GM19099 (cell line): ENCODE results near the gene NUAK2.

ENCODE experiments used
- POLR2A ChIP-seq: IDR thresholded peaks from 3 replicates; pipeline ENCODE4 v1.6.1; 2011; ENCODE audit warnings: low read depth; ENCODE audit not compliant: insufficient read length; ENCODE audit errors: extremely low read depth

Gene NUAK2

DNA sequence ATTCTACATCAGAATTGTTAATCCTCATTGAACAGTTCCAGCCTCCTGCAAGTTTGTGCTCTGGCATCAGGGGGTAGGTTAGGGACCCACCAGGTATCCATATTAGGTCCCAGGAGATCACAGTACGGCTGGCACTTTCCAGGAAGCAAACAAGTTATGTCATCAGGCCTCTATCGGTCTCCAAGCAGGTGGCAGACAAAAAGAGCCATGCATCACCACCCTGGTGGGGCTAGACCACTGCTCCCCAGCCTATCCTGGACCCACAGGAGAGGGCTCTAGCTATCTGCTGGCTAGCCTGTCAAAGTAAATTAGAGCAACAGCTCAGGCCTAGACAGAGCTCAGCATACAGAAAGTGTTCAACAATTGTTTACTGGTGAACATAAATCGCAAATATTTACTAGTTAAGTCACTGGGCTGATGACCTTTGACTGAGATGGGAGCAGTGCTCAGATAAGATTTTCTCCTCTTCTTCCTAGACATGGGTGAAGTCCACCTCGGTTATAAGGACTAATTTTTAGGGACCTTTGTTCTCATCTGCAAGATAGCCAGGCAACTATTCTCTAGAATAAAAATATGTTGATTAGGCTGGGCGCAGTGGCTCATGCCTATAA, 6.4 kb downstream of the NUAK2 start:
- no peak for TF ChIP-seq POLR2A

DNA sequence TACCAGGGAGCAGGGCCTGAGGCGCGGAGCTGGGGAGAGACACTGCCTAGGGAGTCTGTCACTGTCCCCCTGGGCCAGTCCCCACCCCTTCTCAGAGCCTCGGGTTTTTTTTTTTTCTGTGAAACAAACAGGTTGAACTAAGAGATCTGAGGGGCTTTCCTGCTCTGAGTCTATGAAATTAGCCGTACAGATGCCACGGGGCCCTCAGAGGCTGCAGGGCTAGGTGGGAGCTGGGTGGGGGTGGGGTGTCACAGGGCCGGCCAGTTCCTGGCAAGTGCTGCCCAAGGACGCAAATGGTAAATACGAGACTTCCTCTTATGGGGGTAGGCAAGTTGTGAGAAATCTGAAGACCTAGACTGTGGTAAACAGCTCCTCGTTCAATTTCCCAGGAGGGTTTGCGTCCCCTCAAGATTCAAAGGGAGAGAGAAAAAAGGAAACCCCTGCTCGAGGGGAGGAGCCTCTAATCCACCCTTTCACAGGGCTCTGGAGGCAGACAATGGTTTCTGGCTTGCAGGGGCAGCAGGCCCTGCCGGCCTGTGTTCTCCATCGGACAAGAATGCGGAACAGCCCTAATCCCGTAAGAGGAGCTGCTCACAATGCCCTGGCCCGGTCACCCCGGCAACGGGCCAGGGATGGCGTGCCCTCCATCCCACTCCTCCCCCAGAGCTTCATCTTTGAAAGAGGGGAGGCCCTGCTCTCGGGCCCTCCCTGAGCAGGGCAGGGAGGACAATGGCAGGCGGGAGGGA, 7.8 kb downstream of the NUAK2 start:
- TF ChIP-seq POLR2A: no peak

DNA sequence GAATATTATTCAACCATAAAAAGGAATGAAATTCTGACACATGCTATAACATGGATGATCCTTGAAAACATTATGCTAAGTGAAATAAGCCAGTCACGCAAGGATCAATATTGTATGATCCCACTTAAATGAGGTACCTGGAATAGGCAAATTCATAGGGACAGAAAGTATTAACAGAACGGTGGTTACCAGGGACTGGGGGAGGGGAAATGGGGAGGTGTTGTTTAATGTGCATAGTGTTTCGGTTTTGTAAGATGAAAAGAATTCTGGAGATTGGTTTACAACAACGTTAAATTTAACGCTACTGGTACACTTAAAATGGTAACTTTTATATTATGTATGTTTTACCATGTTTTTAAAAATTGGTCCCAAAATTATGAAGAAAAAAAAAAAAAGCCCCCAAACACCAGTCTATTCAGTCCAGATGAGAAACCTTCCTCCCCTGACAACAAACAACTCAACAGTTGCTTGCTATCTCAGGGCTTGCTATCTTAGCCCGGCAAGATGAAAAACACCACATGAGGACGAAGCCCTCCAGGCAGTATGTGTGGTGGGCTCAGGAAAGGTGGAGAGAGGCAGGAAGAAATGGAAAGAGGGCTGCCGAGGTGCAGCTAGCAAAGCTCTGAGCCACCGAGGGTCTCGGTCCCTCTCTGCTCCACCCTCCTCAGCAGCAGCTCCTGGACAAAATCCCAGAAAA, 8.5 kb downstream of the NUAK2 start:
- no peak for TF ChIP-seq POLR2A

DNA sequence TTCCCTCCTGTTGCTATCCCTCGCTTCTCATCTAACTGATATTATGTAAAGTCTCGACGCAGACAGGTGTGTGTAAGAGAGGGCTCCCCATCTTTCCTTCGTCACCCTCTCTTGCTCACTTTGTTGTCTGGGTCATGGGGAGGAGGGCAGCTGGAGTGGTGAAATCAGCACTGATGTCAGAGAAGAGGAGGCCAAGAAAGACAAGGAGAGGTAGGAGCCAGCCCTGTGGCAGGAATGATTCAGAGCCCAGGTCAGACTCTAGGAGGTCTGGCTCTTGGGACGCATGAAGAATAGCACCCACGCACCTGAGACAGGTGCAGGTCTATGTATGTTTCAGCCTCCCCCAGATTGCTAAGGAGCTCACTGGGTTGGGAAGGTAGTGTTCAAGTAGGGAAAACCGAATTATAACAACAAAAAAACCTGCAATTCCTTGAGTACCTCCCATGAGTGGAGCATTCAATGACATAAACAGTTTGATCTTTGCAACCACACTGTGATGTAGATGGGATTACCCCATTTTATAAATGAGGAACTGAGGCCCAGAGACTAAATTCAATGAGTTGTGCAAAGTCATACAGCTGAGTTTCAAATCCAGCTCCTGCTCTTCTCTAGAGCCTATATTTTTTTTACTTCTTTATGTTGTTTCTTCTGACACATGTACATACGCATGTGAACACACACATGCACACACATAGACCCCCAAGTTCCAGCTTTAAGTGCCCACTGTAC, 10.4 kb downstream of the NUAK2 start:
- no peak for TF ChIP-seq POLR2A

DNA sequence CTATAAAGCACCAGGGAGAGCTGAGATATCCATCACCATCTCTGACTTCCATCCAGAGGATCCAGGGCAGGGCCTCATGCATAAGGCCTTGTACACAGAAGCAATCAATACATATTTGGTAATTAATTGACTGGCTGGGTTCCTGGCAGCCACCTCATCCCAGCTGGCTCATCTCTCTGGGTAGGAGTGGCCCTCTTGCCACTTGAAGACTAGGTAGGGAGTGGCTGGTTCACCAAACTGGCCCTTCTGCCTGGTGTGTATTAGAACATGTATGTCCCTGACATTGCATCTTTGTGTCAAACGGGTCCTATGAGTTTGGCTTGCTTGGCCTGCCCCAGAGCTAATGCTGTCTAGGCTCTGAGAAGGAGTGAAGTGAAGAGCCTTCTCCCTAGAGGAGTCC, 11.8 kb downstream of the NUAK2 start:
- TF ChIP-seq POLR2A: no peak

DNA sequence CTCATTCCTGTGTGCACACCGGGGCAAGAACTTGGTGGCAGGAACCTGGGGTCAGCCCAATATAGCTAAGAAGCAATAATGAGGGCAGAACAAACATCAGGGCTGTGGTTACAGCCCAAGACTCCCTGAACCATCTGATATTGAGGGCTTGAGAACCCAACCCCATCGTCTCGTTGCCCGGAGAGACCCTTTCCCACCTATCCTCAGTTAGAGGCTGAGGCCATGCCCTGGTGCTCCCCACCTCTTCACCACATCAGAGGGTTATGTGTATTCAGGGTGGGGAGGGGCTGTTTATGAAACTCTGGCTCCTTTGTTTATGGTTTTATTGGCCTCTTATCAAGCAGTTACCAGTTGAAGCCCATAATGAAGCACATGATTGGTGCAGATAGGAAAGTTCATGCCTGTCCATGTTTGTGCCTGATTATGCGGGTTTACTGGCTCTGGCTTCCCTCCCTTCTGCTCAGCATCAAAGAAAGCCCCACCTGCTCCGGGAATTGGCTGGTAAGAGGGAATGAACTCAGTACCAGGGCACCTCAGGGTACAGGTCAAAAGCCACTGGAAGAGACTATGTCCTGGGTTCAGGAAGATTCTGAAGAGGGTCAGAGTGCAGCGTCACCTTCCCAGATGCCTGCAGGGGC, 14.5 kb downstream of the NUAK2 start:
- TF ChIP-seq POLR2A: no peak

DNA sequence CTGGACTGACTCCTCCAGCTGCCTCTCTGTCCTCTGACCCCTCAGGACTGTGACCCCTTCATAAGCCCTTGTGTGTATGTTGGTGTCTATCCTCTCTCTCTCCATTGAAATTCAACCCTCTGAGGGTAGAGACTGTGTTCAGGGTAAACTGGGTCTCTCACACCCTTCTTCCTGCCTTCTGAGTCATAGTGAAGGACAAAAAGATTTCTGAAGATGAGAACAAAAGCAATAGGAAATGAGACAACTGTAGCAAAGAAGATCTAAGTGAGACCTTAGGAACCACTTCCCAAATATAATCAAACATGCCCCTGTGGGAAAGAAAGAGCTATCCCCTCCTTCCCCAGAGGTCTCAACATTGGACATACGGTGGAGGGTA, 16.9 kb downstream of the NUAK2 start:
- TF ChIP-seq POLR2A: no peak

DNA sequence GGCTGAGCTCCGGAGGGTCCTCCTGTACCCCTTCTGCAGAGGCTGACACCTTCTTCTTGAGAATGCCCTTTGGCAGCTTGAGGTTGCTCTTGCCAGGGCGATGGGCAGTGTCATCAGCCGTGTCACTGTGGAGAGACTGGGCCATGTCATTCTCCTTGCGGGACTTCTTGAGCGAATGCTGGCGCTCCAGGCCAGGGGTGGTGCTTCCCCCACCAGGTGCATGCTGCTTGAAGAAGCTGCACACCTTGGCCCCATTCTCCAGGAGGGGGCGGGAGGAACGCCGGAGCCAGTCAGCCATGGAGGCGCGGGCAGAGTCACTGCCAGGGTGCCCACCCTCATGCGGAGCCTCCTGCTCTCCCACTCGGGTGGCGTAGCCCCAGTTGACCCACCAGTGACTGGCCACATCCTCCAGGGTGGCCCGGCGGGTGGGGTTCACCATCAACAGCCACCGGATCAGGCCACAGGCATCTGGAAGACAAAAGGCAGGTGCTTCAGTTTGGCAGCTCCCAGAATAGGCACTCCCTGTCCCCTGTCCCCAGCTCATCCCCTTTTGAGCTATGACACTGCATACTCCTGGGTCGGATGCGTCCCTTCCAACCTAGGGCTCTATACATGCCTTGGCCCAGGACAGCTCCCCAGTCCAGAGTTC, 17.4 kb downstream of the NUAK2 start:
- no peak for TF ChIP-seq POLR2A

DNA sequence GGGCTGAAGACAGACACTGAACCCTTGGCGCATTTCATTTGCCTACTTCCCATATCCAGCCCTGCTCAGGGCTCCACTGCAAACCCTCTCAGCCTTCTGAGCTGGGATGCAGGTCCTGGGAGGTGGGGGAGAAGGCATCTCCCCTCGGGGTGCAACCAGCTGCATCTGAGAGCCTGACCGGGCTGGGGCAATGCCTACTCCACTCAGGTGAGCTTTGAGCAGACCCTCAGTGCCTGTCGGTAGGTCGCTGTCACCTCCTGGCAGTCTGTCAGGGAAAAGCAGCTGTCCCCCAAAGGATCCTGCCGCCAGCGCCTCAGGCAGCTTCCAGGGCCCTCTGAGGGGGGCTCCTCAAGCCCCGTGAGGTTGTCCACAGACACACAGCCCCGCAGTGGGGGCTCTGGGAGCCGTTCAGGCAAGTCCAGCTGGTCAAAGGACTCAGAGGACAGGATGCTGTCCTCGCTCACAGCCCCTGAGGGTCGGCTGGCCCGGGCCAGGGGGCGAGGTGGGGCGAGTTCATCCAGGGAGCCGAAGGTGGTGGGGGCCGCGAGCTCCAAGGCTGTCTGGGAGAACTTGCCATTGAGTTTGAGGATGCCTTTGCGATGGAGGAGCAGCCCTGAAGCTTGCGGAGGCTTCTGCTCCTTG, 18.2 kb downstream of the NUAK2 start:
- no peak for TF ChIP-seq POLR2A

DNA sequence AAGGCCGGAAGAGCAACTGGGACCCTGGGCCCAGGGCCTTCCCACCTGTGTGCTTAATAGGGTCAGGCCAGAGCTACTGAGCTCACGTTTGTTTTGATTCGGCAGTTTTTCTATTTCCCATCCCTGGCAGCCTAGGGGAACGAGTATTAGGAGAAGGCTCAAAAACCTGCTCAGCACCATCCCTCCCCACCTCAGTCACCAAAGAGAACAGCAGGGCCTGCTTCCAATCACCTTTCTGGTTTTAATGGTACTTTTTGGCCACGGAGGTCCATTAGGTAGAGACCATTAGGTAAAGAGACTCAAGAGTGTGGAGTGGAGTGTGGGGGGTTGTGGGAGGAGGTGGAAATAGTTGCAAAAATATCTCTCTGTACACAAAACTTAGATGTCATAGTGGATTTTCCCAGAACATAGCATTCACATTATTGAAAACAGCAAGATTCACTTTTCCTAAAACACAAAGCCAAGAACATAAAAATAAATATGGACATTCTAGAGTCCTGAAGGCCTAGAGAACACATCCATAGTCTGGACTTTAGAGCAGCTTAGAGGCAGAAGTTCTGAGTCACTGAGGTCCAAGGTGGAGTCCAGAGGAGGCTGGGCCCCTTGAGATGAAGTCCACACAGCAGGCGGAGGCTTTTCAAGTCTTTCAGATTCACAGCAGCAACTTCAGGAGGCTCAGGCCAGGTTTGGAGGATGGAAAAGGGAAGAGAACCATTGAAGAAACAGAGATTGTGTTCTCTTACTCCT, 19.5 kb downstream of the NUAK2 start:
- no peak for TF ChIP-seq POLR2A

DNA sequence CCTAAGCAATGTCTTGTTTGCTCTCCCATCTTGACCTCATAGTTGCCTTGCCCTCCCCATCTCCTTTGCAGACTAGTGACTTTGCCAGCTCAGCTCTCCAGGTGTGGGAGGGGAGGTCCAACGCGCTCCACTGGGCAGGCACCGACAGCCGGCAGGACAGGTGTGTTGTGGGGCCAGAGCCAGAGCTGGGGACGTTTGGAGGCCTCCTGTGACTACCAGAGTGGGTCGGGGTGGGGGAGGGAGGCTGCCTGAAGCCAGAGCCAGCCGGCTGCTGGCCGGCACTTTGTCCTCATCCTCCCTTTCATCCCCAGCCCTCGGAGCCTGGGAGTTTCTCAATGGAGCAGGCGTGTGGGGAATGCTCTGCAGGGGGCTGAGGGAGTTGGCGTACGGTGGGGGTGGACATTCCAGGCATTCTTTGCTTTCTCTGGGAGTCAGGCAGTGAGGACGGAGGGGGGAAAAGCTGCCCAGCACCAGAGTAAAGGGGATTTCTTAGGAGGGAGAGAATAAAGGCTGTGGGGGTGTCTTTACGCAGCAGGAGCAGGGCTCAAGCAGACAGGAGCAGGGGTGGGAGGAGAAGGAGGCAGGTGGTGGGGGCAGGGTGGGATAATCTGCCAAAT, 20.2 kb downstream of the NUAK2 start:
- TF ChIP-seq POLR2A: no peak

DNA sequence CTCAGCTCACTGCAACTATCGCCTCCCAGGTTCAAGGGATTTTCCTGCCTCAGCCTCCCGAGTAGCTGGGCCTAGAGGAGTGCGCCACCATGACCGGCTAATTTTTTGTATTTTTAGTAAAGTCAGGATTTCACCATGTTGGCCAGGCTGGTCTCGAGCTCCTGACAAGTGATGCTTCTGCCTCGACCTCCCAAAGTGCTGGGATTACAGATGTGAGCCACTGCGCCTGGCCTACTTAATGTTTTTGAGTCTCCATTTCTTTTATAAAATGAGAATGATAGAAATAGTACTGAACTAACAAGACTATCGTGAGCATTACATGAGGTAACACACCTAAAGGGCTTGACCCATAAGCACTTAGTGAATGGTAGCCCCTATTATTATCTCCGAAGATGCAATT, 21.4 kb downstream of the NUAK2 start:
- no peak for TF ChIP-seq POLR2A

DNA sequence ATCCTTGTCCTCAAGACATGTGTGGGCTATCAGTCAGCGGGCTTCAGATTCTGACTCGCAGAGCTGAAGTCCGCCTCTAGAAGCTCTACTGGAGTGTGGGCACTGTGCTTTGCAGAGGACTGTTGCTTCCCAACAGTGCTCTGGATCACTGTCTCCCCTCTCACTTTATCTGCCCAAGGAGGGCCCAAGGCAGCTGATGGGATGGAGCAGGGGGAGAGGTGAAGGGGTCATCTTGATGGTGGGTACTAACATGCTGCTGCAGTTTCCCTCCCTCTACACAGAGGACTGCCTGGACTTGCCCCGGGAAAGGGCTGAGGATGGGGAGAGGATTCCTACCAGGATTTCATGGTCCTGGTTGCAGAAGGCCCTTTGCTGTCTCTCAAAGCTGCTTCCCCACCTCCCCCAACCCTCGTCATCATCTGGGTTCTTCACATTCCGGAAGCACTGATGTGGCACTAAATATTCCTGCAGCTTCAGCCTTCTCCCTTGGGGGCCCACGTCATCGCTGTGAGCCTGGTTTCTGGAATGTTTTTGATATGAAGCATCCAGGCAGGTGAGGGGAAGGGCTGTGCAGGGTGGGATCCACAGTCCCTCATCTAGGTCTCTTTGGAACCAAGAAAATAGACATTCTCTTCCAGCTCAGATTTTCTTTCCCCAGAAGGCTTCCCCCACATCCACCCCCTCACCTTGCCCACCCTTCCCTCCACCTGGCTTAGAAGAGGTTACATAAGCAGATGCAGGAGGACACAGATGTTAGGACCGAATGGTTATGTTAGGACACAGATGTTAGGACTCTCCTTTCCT, 23.2 kb downstream of the NUAK2 start:
- no peak for TF ChIP-seq POLR2A

DNA sequence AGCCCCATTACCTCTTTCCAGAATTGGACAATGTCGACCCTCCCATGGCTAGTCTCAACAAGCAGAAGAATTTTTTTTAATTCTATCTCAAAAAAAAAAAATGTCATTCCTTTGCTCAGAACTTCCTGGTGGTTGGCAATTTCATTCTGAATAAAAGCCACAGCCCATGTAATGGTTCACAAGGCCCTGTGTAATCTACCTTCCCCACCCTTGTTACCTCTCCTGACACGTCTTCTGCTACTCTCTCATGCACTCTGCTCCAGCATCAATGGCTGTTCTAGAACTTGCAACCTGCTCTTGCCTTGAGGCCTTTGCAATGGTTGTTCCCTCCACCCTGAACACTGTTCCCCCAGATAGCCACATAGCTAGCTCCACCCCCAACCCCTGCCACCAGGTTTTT, 25.4 kb downstream of the NUAK2 start:
- TF ChIP-seq POLR2A: no peak
